Measurements from ENCODE around the gene CCNQ.

DNA sequence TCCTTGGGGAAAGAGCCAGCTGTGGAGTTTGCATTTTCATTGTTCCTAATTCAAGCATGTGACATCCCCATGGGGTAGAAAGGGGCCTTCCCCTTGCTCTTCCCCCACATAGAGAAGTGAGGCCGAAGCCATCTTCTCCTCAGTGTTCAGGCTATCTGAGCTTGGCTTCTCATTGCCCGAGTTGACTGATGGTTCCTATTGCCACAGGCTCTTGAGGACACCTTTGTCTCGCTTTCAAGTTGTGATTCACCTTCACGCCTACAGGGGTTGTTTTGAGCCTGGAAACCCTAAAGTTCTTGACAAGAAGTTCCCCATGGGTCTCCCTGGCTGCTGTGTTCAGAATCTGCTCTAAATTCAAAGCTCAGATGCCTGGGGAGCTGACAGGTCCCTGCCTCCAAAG lies 25.0 kb downstream of the CCNQ start:
- TF ChIP-seq, protein P1, sequence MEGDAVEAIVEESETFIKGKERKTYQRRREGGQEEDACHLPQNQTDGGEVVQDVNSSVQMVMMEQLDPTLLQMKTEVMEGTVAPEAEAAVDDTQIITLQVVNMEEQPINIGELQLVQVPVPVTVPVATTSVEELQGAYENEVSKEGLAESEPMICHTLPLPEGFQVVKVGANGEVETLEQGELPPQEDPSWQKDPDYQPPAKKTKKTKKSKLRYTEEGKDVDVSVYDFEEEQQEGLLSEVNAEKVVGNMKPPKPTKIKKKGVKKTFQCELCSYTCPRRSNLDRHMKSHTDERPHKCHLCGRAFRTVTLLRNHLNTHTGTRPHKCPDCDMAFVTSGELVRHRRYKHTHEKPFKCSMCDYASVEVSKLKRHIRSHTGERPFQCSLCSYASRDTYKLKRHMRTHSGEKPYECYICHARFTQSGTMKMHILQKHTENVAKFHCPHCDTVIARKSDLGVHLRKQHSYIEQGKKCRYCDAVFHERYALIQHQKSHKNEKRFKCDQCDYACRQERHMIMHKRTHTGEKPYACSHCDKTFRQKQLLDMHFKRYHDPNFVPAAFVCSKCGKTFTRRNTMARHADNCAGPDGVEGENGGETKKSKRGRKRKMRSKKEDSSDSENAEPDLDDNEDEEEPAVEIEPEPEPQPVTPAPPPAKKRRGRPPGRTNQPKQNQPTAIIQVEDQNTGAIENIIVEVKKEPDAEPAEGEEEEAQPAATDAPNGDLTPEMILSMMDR (IDR thresholded peaks at IDR 0.05) = no peak
- TF ChIP-seq POLR2A (IDR thresholded peaks at IDR 0.05) = no peak
